Measurements from ENCODE around the gene CCHCR1. TPM values are rescaled to one million over a fixed set of nuclear protein-coding genes. Genes with fewer than 3 reads are reported as not detected.

The CCHCR1 gene, protein sequence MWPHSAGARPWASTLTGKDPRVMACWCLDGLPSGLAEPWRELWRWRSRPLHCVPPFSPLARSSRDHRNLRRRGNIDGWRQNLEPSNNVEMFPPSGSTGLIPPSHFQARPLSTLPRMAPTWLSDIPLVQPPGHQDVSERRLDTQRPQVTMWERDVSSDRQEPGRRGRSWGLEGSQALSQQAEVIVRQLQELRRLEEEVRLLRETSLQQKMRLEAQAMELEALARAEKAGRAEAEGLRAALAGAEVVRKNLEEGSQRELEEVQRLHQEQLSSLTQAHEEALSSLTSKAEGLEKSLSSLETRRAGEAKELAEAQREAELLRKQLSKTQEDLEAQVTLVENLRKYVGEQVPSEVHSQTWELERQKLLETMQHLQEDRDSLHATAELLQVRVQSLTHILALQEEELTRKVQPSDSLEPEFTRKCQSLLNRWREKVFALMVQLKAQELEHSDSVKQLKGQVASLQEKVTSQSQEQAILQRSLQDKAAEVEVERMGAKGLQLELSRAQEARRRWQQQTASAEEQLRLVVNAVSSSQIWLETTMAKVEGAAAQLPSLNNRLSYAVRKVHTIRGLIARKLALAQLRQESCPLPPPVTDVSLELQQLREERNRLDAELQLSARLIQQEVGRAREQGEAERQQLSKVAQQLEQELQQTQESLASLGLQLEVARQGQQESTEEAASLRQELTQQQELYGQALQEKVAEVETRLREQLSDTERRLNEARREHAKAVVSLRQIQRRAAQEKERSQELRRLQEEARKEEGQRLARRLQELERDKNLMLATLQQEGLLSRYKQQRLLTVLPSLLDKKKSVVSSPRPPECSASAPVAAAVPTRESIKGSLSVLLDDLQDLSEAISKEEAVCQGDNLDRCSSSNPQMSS
- total RNA-seq: 13.1 and 14.1 TPM in 2 replicates

DNA sequence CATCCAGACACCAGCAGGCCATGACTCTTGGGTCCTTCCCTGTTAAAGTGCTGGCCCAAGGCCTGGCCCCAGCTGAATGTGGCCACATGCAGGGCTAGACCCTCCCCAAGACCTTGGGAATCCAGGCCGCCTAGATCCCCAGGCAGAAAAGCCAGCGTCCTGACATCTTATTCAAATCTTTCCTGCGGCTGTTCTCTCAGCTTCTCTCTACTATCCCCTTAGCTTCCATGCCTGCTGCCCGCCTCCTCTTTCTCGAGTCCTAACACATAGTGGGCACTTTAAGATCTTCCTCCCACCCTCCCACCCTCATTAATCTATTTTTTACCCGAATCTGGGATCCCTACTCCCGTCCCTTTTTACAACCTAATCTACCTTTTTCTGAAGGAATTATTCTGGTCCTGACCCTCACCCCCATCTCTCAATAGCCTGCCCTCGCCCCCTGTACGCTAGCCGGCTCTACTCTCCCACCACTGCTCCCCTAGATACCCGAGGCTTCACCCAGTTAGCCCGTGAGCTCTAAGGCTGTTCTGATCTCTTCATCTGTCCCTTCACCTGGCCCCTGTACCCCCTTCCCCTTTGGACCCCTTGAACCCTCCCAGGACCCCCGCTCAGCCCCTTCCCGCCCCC, at the start of gene CCHCR1:
Gene CCHCR1 (minus strand): TSS at position 290 of the 627 bp plus-strand sequence. CDS start 202 bp downstream, at position 88.

DNA sequence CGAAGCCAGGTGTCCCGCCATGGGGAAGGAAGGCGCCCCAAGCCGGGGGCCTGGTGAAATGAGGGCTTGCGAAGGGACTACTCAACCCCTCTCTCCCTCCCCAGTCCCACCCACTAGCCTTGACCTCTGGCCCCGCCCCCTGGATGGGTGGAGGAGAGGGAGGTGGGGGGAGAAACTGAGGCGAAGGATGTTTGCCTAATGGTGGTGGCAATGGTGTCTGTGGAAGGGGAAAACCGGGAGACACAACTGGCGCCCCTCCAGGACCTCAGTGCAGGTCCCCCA, 12.9 kb upstream of the CCHCR1 start, which contains the start of gene POU5F1:
Gene POU5F1 (minus strand): TSS at position 83 of the 282 bp plus-strand sequence. CDS start 62 bp downstream, at position 21.

DNA sequence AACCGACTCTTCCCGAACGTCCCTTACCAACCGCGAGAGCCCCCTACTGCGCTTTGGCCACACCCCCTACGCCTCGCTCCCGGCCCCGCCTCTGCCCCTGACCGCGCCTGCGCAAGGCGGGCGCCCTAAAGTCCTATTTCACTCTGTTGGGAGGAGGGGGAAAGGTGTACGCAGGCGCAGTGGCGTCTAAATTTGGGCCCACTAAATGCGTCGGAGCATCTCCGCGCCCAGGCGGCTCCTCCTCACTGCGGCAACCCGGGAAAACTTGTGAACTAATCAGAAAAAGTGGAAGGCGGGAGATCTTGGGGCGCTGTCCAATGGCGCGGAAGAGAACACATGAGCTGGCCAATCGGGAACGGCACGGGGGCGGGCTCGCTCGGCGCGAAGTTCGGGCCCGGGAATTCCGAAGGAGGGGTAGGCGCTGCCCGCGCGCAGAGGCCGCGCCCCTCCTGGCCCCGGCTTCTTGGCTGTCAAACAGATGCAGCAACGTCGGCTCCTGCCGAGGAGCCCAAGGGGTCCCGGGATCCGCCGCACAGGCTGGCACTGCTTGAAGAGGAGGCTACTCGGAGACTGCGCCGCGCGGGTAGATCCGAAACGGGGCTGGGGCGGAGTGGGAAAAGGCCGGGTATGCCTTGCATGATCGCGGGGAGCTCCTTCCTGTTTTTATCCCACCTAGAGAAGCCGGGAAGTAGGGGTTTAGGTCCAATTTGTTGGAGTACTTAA, 699 bp upstream of the CCHCR1 start, which contains the start of gene TCF19:
Gene TCF19 (plus strand): TSS at position 450 of the 723 bp plus-strand sequence. CDS start 881 bp downstream, outside the sequence.

DNA sequence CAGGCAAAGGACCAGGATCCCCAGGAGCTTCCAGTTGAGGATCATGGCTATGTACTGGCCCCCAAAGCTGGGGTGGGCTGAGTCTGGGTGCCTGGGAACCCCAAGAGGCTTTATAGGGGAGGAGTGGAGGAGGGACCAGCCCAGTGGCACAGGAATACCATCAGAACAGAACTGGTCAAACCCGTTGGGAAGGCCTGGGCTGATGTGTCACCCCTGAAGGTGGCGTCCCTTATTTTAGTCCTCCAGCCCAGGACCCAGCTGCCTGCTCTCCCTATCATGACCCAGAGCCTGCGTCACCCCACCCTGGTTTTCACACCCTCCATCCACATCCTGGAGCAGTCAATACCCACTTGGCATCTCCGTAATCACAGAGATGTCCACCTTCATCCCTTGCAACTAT, 18.6 kb downstream of the CCHCR1 start, which contains the start of gene PSORS1C2:
Gene PSORS1C2 (minus strand): TSS at position 85 of the 400 bp plus-strand sequence. CDS start 40 bp downstream, at position 45.

DNA sequence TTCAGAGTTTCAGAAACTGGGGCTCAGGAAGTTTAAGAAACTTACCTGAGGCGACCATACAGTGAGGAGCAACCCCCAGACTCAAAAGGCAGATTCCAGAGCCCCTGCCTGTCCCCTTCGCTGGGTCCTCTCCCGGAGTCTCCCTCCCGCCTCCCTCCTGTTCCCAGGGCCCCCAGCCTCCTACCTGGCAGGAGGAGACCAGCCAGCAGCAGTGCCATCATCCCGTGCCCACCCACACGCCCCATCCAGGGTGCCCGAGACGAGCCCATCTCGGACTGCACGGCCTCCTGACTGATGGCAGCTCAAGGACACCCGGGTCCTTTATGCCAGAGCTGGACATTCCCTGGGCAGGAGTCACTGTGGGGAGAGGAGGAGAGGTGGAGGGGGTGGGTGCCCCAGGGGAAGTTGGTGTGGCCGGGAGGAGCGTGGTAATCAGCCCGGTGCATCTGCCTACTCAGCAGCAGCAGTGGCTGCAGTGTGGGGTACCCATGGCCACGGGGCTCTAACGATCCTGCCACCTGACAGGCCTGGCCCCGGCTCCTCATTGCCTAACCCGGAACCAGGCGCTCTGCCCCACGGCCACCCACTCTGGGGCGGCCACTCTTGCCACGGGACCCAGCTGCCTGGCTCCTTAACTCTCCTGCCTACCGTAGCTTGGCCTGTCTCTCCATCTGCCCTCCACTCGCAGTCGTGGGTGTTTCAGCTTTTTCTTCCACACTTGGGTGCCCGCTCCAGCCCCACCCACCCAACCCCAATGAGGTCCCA, 37.3 kb downstream of the CCHCR1 start, which contains the start of gene CDSN:
Gene CDSN (minus strand): TSS at position 296 of the 765 bp plus-strand sequence. CDS start 27 bp downstream, at position 269.

DNA sequence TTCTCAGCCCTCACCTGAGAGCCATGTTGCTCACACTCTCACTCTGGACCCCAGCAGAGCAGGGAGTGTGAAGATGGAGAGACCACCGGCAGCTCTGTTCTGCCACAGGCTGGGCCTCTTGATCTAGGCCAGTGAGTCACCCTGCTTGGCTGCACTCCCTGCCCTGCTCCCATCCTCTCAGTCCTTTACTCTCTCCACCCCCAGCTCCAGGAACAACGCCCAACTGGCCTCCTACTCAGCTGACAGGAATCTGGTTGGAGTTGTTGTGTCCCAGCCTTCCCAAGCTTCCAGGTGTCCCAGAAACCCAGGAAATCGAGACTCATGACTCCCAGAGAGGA, 43.1 kb downstream of the CCHCR1 start, which contains the start of gene PSORS1C1:
Gene PSORS1C1 (plus strand): TSS at position 260 of the 338 bp plus-strand sequence. CDS start 14,833 bp downstream, outside the sequence.

DNA sequence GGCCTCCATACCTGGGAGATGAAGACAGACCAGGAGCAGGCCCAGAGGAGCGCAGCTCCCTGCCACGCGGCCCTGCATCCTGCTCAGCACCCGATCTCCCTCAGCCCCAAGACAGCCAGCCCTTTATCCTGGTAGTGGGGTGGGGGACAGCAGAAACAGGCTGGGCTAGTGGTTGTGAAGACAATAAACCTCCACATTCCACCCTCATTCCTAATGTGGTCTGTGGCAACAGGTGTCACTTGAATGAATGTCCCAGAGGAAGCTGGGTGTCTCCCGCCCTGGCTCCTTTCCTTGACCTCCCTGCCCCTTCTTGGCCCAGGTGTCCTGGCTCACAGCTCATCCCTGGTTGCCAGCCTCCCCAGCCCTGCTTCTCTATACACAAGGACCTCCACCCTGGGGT, 45.1 kb downstream of the CCHCR1 start, which contains the start of gene C6orf15:
Gene C6orf15 (minus strand): TSS at position 98 of the 400 bp plus-strand sequence. CDS start 20 bp downstream, at position 78.

Other genes starting within 250 kb of the CCHCR1 start
- gene GTF2H4, start 249.6 kb downstream of the CCHCR1 start, total RNA-seq: 5.8 and 11.1 TPM in 2 replicates
- gene VARS2, start 243.6 kb downstream of the CCHCR1 start, total RNA-seq: 9.8 and 15.5 TPM in 2 replicates
- not detected in 2 replicates for gene SFTA2, start 225.6 kb downstream of the CCHCR1 start, total RNA-seq
- not detected in 2 replicates for gene MUCL3, start 216.8 kb downstream of the CCHCR1 start, total RNA-seq
- not detected in 2 replicates for gene MUC21, start 174.1 kb downstream of the CCHCR1 start, total RNA-seq
- gene MUC22, start 147.3 kb downstream of the CCHCR1 start, total RNA-seq: not detected in 2 replicates
- not detected in 2 replicates for gene C6orf15, start 45.2 kb downstream of the CCHCR1 start, total RNA-seq
- 1.7 and 2.1 TPM in 2 replicates for gene PSORS1C1, start 43.0 kb downstream of the CCHCR1 start, total RNA-seq
- under 0.01 TPM in 1 of 2 replicates, not detected in the other for gene CDSN, start 37.4 kb downstream of the CCHCR1 start, total RNA-seq
- gene PSORS1C2, start 18.7 kb downstream of the CCHCR1 start, total RNA-seq: not detected in 2 replicates
- gene TCF19, start 787 bp upstream of the CCHCR1 start, total RNA-seq: 1.8 and 2.0 TPM in 2 replicates
- 0.09 and 0.14 TPM in 2 replicates for gene POU5F1, start 12.9 kb upstream of the CCHCR1 start, total RNA-seq
- 56.9 and 219 TPM in 2 replicates for gene HLA-C, start 114.3 kb upstream of the CCHCR1 start, total RNA-seq
- 113 and 123 TPM in 2 replicates for gene HLA-B, start 199.4 kb upstream of the CCHCR1 start, total RNA-seq
- gene MICA, start 245.8 kb upstream of the CCHCR1 start, total RNA-seq: 76.7 and 80.9 TPM in 2 replicates